GM12801 (cell line): ENCODE data around the gene GPR171.
A peak's percentile ranks its signal among the peaks of the same experiment; 100 is the strongest.

Experiments
- TF ChIP-seq, protein P1 (sequence below): IDR thresholded peaks from one replicate; pipeline ENCODE4 v1.5.1; 2011; ENCODE audit warnings: control low read depth; ENCODE audit not compliant: insufficient read length; ENCODE audit errors: extremely low read depth

Gene GPR171

DNA sequence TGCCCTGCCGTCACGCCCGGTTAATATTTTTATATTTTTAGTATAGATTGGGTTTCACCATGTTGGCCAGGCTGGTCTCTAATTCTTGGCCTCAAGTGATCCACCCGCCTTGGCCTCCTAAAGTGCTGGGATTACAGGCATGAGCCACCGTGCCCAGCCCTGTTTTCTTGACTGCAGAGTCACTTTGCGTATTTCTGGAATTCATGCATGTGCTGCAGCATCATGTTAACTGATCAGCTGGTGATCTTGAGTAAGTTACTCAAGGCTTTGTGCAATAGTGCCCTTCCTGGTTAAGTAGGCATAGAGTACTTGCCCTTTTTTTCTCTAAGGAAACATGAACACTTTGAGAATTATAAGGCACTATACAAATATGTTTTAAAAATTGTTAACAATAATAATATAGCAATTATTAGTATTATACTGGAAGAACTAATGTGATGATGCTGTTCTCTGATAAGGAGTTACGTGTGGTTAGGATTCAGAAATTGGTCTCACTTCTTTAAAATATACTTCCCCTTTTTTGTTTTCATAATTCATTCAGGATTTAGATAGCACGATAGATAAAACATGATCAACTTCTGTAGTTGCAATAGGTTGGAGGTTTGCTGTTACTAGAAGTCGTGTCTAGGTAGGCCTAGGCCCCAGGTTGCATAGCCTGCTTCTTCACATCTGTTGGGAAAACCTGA lies 33.6 kb downstream of the GPR171 start:
- TF ChIP-seq, protein P1, sequence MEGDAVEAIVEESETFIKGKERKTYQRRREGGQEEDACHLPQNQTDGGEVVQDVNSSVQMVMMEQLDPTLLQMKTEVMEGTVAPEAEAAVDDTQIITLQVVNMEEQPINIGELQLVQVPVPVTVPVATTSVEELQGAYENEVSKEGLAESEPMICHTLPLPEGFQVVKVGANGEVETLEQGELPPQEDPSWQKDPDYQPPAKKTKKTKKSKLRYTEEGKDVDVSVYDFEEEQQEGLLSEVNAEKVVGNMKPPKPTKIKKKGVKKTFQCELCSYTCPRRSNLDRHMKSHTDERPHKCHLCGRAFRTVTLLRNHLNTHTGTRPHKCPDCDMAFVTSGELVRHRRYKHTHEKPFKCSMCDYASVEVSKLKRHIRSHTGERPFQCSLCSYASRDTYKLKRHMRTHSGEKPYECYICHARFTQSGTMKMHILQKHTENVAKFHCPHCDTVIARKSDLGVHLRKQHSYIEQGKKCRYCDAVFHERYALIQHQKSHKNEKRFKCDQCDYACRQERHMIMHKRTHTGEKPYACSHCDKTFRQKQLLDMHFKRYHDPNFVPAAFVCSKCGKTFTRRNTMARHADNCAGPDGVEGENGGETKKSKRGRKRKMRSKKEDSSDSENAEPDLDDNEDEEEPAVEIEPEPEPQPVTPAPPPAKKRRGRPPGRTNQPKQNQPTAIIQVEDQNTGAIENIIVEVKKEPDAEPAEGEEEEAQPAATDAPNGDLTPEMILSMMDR: no peak

DNA sequence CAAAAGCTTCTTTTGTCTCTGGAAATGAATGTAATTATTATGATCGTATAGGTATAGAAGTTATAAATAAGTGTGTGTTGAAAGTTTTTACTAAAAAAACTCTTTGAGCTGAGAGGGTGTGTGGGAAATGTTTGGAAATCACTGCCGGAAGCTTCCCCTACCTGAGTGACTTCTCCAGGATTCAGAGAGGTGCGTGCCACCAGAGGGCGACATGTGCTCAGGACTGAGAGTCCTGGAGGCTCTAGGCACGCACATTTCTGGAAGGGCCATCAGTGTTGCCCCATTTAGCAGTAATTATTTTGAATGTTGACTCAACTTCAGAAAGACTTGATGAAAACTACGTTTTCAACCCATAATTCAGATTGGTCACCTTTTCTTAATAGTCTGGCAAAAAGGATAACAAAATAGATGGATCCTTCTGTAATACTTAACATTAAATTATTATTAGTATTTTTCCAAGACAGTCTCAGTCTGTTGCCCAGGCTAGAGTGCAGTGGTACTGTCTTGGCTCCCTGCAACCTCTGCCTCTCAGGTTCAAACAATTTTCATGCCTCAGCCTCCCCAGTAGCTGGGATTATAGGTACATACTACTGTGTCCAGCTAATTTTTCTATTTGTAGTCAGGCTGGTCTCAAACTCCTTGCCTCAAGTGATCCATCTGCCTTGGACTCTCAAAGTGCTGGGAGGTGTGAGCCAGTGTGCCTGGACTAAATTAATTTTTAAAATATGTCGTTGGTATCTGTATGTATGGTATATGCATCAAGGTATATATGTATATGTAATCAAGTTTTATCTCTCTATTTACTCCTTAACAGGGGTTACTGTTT lies 34.5 kb downstream of the GPR171 start:
- TF ChIP-seq, protein P1: peak; percentile 54

DNA sequence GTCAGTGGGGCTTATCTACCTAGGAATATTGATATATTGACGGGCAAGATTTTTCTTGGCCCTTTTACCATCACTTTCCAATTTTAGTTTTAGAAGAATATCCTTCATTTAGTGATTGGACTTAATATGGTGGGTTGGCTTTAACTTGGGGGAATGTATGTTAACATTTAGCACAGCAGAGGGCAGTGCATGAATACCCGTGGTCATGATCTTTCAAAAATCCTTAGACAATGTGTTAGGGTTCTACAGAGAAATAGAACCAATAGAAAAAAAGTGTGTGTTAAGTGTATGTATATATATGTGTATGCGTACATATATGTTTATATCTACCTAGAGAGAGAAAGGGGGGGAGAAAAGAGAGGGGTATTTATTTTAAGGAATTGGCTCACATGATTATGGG lies 36.9 kb downstream of the GPR171 start:
- TF ChIP-seq, protein P1: no peak

DNA sequence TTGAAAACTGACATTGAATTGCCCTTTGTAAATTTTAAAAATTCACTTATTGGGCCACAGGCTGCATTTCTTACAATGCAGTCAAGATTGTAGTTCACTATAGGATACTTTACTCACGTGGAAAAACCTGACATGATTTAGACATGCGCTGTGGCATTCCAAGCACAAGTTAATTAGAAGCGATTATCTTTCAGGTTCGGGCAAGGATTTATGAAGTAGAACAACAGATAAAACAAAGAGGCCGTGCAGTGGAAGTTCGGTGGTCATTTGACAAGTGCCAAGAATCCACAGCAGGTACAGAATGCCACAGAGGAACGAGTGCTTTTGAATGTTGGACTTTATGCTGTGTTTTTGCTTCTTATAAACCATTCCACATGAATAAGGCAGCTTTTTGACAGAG lies 37.8 kb downstream of the GPR171 start:
- TF ChIP-seq, protein P1: no peak

DNA sequence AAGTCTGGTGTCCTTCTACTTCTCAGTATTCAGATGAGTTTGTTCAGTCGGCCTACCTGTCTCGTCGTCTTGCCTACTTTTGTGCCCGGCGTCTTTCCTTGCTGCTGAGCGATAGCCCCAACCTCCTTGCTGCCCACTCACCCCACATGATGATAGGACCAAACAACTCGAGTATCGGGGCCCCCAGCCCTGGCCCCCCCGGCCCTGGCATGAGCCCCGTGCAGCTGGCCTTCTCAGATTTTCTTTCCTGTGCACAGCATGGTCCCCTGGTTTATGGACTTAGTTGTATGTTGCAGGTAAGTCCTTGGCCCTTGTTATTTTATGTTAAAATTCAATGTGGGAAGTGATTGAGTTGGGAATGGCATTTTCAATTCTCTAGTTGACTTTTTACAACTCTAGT lies 43.2 kb downstream of the GPR171 start:
- TF ChIP-seq, protein P1: no peak

DNA sequence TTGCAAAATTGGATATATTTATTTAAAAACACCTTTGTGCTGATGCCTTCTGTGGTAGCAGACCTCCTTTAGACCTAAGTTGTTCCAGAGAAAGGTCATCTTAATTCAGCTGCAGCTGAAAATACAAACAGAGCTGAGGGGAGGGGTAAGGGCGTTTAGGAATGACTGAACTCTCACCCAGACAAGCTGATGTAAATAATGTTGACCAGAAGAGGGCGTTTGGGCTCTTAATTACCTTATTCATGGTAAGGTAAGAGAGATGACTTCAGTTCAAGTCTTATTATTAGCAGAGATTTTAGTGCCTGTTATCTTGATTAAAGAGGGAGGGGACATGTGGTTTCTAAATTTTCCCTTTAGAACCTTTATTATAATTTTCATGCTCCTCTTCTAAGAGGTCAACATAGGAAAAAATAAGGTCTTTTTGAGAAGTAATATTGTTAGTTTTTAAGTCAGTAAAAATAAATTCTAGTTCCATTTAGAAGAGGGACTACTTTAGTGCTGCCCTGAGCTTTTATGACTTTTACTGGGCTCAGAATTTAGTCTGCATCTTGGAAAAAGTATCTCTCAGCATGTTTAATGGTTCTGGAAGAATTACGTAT lies 46.3 kb downstream of the GPR171 start:
- TF ChIP-seq, protein P1: no peak

DNA sequence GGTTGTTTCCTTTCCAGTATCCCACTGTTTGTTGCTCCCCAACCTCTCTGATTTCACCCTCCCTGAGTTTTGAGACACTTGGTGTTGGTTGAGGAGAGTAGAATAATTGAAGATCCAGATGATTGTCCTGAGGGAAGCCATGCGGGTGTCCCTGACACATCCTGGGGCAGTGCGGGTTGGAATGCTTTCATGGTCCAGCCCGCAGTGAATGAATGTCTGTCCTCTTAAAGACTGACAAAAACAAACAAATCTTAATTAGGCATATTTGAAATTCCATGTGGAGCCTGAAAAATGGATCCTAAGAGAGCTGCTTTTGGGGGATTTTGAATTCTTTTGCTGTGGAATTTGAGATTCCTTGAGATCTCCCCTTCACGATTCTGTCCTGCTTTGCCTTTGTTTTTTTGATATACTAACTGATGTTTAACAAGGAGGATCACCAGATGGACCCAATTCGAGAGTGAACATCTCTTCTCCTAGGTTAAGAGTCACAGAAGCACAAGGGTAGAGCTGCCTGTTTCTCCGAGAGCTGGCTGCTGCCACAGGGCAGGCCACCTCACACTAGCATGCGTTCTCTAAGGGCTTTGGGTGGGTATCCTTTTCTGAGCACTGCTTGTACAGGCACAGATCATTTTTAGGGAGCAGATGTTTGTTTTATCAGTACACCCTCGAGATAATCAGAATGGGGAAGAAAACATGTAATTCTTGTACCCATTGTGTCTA lies 47.4 kb downstream of the GPR171 start:
- TF ChIP-seq, protein P1: no peak
